Fibroblast of skin of right quadriceps (primary cell): ENCODE measurements around the gene BLNK.

Source experiments
- DNase-seq: peaks from one replicate; pipeline ENCODE4 v3.0.0-alpha.2; 2013

BLNK gene

DNA sequence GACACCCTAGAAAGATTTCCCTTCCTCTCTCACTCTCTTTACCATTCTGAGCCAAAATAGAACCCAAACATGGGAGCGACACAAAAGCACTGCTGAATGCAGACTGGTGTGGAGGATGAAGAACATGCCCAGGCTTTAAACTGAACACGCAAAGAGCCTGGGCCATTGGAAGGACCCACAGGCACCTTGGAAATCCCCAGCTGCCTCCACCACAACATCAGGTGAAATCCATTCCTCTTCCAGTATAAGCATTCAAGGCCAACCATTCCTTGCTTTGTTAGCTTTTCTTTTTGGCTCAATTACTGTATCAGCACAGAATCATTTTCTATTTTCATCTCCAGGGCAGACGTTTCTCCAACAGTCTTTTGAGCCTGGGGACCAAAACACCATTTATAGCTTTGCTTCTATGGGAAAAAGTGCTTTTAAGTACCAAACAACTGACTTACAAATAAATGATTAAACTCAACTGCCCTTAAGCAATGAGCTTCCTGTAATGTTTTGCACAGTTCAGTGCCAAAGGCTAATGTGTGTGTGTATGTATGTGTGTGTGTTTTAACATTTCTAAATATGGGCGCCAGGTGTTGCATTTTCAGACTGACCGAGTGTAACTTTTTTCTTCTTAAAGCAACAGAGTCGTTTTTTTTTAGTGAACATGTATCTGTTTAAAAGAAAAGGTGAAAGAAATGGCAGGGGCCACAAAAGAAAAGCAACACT is 16.2 kb upstream of the BLNK start:
- no peak for DNase-seq

GRCh38 chr10:96285331-96285752 is 14.0 kb upstream of the BLNK start:
- no peak for DNase-seq

- no peak for DNase-seq
Measured at GRCh38 chr10:96283756-96284155, 12.4 kb upstream of the BLNK start.

DNA sequence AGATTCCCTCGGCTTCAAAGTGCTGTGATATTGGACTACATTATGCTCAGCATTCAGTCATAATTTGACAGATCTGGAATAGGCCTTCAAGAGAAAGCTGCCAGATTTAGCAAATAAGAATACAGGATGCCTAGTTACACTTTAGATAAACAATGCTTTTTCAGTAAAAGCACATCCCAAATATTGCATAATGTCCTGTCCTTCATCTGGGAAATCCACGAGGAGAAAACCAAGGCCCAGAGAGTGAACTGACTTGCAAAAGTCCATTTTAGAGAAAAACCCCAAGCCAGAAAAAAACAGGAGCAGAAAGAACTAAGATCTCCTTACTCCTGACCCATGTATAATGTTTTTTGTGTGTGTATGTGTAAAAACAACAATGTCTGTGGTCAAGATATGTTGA is 12.0 kb upstream of the BLNK start:
- no peak for DNase-seq

DNA sequence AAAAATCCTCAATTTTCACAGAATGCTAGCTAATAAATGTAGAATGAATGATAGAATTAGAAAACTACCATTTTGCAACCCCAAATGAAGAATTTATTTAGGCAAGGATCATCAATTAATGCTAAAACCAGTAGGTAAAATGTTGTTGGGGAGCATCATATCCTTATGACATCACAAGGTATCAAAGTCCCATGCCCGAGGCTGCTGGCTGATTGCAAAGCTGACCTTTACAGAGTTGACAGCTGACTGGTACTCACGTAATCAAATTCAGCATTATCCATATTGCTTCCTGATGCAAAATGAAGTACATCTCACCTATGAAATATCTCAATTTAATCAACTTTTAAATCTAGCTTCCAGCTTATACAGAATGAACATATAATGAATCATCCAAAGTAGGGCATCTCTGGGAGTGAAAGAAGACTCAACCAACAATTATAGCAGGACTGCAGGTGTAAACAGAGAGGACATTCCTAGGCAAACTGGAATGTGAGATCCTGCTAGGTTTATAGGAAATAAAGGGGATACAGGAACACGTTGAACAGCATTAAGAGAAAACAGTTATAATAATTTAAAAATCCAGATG is 10.2 kb upstream of the BLNK start:
- DNase-seq, result no peak

DNA sequence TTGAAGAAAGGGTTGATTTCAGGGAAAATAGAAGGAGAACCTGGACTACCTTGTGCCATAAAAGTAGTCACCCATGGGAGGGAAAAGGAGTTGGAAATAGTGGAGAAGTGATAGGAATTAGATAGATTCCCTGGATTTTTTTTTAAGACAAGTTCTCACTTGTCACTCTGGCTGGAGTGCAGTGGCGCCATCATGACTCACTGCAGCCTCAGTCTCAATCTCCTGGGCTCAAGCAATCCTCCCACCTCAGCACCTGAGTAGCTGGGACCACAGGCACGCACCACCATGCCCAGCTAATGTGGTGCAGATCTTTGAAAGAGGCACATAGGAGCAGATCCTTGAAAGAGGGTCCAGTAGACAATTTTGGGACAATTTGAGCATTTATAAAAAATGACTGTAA is 9.5 kb upstream of the BLNK start:
- no peak for DNase-seq

GRCh38 chr10:96279191-96279641 is 7.8 kb upstream of the BLNK start:
- DNase-seq, result no peak

DNA sequence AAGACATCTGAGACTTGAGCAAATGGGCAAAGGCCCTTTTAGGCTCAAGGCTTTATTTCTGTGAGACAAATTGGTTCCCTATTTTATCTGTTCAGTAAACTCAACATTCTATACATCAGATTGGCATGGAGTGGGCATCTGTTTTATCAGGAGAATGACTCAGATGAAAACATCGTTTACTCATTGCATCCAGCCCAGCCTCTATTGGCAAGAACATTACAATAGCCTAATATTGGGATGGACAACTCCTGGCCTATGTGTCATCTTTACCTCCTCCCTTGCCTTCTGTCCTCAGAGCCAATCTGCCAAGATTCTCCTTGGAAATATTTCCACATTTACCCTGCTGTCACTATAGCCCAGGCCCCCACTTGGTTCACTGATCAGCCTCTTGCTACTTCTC is 5.5 kb upstream of the BLNK start:
- no peak for DNase-seq

- no peak for DNase-seq
Measured at GRCh38 chr10:96276426-96276825, 5.1 kb upstream of the BLNK start.

GRCh38 chr10:96275685-96276418 is 4.5 kb upstream of the BLNK start:
- DNase-seq, result no peak

DNA sequence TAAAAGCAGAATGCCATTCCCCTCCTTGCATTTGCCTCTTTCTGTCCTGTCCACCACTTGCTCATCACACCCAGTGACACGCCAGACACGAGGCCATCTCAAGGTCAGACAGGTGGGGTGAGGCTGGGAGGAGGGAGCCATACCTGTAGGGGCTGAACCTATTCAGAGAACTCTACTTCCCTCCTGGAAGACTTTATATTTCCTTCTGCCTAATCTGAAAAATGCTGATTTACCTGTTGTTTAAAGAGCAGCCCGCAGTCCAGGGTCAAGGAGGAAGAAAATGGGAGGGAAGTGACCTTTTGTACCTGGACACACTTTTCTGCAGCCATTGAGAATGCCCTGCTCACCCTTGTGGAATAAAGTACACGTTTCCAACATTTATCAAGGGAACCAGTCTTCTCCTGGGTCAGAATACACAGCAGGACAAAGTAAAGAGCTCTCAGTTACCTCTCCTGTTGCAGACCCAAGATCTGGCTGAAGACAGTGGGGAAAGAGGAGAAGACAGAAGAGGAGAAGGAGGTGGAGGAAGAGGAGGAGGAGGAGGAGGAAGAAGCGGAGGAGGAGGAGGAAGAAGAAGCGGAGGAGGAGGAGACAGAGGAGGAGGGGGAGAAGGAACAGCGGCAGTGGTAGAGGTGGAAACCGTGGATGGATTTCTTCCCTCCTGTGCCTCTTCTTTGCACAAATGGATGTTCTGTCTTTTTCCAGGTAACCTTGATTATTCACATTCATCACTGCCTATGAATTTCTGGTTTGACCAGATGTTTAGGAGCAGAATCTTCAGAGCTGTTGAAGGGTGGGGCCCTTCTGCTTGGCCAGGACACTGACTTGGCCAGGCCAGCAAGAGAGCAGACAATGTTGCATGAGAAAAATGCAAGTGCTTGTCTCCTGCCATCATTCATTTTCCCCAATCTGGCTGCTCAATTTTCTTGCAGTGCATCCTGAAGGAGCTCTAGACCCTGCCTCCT is 1.2 kb upstream of the BLNK start:
- no peak for DNase-seq

GRCh38 chr10:96270571-96270970 is 798 bp downstream of the BLNK start:
- no peak for DNase-seq

GRCh38 chr10:96269438-96270300 is 1.7 kb downstream of the BLNK start:
- no peak for DNase-seq

- no peak for DNase-seq
Measured at GRCh38 chr10:96268341-96268909, 2.9 kb downstream of the BLNK start.

GRCh38 chr10:96267234-96267705 is 4.1 kb downstream of the BLNK start:
- DNase-seq, result no peak

GRCh38 chr10:96266118-96266770 is 5.1 kb downstream of the BLNK start:
- no peak for DNase-seq

DNA sequence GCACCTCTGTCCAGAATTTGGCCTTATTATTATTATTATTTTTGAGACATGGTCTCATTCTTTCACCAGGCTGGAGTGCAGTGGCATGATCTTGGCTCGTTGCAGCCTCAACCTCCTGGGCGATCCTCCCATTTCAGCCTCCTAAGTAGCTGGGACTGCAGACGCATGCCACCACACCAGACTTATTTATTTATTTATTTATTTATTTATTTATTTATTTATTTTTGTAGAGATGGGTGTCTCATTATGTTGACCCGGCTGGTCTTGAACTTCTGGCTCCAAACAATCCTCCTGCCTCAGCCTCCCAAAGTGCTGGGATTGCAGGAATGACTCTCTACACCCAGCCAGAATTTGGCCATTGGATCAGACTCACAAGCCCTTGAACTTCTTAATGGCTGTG is 6.4 kb downstream of the BLNK start:
- no peak for DNase-seq

- no peak for DNase-seq
Measured at GRCh38 chr10:96263669-96264068, 7.7 kb downstream of the BLNK start.

- no peak for DNase-seq
Measured at GRCh38 chr10:96263176-96263575, 8.2 kb downstream of the BLNK start.

- DNase-seq, result no peak
Measured at GRCh38 chr10:96261930-96262329, 9.4 kb downstream of the BLNK start.

DNA sequence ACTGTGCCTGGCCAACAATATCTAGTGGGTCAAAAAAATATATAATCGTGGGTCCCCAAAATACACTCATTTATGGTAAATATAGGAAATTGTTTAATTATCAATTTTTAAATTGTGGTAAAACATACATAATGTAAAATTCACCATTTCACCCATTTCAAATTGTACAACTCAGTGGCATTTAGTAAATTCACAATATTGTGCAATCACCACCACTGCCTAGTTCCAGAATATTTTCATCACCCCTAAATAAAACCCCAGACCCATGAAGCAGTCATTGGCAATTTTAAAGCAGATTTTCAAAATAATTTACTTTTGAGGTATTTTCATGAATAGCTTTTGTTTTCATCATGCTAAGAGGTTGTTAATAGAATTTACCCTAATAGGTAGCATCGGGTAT is 10.2 kb downstream of the BLNK start:
- DNase-seq, result no peak
